ENCODE results near the gene METTL18.
"Not testable (repeated sequence)": the region's sequence is repeated elsewhere in the genome, so short reads cannot be mapped to it uniquely, and the experiment has no call there.

METTL18 gene

DNA sequence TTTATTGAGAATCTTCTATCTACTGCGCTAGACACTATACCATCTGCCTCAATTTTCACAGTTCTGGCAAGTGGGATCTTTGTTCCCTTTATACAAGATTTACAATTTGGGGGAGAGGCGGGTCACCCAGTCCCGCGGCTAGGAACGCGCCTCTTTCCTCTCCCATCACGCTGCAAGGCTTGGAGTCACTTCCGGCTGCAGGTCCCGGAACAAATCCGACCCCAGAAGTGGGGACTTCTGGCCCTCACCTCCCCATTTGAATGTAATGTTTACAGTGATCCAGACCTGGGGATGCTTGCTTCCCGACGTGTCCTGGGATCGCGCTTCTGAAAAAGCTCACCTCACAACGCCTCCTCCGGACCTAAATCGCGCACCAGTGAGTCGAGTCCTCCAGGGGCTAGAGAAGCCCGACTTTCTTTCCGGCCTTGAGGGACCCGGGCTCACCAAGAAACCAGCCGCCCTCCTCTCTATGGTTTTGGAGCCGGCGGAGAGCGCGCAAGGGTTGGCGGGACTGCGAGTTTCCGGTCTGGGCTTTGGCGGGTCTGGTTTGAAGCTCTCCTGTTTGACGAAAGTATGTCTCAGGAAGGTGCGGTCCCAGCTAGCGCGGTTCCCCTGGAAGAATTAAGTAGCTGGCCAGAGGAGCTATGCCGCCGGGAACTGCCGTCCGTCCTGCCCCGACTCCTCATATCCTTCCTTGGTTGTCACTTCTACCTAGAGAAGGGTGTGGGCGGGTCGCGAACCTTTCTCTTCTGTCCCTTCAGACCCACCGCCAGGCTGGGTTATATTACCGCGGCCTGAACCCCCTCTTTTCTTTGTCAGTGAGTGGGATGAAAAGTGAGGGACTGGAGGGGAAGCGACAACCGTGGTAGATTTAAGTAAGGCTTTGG is at the start of gene METTL18:
METTL18 (minus strand) TSS at position 378 of the 887 bp plus-strand sequence. CDS start 1,212 bp downstream, outside the sequence.
- DNase-seq, result peak; percentile 94

DNA sequence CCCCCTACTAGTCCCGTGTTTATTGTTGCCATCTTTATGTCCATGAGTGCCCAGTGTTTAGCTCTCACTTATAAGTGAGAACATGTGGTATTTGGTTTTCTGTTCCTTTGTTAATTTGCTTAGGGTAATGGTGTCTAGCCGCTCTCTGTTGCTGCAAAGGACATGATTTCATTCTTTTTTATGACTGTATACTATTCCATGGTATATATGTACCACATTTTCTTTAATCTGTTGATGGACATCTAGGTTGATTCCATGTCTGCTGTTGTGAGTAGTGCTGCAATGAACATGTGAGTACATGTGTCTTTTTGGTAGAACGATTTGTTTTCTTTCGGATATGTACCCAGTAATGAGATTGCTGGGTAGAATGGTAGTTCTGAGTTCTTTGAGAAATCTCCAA is 44.2 kb upstream of the METTL18 start:
- no peak for DNase-seq

DNA sequence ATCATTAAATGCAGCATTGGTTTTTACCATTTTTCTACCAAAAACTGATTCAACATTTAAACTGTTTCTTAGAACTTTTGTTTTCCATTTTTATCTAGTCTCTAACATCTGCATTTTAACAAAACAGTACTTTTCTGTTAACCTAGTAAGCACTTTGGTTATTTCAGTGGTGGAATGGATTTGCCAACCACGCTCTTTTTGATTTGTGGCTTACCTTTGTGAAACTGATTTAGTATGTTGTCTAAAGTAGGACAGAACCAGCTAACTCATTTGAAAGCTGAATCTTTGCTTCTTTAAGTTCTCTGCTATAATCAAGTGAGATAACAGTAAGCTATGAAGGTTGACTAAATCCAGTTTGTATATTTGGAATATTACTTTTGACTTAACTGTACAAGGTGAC is 41.5 kb upstream of the METTL18 start:
- DNase-seq, result no peak

DNA sequence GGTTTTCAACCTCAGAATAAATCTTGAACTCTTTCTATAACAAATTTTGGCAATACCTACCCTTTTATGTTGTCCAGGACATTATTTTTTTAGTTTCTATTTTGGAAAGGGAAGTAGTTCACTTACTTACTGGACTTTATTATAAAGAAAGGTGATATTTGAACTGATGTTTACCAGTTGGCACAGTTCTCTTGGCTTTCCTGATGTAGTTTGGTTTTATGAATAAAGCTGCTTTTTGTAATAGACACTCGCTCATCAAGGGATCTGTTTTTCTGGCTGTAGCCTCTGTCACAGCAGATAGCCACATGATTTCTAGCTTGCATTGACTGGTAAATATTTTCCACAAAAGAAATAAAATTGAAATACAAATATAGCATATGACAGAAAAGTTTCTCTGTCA is 40.9 kb upstream of the METTL18 start:
- DNase-seq, result no peak

DNA sequence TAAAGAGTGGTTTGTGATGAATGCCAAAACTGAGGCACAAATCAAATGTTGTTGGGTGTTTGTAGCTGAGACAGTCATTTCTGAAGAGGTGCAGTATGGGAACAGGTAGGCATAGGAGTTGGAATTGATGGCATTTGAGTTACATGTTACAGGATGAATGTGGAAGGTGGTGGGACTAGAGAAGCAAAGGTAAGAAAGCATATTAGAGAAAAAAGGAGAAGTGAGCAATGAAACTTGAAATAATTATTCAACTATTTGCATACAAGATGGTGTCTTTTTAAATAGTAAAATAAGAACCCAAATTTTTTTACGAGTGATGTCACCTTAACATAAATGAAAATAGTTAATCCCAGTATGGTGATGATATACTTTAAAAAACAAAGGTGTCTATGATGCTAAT is 40.2 kb upstream of the METTL18 start:
- no peak for DNase-seq

DNA sequence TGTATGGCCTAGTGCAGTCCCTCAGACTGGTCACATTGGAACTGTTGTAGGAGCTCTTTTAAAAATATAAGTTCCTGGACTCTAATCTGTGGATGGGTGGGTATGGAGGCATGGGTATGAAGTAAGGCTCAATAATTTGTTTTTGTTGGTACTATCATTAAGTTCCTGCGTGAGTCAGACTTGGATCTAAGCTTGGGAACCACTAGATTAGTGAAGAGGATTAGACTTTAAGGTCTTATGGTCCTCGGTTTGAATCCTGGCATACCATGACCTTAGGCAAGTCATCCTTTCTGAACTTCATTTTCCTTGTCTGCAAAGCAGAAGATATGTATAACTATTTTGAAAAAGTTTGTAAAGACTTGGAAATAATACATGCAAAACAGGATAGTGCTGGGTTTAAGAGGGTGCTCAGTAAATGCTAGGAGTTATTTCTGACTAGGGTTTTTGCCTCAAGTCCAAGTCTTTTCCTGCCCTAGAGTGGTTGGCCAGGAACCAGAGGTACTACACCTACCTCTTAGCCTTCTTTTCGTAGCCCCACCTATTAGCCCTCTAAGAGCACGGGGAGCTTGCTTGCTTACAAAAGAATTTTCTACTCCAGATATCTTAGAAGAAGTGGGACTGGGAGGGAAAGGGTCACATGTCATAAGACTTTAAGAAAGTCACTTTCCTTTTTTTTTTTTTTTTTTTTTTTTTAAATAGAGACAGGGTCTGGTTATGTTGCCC is 38.6 kb upstream of the METTL18 start:
- no peak for DNase-seq

DNA sequence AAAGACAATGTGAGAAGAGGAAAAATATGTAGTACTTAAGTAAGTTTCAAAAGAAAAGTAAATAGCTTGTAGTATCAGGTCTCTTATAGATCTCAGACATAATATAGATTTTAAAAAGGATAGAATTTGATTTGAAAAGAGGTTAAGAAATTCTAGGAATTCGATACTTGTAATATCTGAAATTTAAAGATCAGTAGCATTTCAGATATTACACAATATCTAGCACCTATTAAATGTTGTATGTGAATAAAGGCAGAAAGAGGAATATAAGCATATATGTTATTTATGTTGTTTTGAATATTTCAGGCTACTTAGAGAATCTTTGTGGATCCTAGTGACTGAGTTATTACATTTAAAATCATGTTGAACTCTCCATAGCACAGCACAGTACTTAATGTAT is 35.0 kb upstream of the METTL18 start:
- DNase-seq, result no peak

DNA sequence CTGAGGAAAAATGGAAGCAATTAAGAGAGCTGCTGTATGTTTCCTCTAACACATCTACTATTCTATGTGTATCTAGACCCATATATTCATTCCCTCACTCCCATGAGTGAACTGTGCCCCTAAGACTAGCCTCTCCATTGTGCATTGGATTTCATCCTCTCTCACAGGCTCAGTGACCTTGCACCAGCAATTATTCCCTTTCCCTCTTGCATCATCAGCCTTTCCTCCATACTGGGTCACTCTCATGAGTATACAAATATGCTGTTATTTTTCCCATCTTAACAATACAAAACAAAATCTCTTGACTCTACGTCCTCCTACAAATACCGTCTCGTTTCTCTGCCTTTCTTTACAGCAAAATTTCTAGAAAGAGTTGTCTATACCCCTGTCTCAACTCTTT is 29.4 kb upstream of the METTL18 start:
- no peak for DNase-seq

DNA sequence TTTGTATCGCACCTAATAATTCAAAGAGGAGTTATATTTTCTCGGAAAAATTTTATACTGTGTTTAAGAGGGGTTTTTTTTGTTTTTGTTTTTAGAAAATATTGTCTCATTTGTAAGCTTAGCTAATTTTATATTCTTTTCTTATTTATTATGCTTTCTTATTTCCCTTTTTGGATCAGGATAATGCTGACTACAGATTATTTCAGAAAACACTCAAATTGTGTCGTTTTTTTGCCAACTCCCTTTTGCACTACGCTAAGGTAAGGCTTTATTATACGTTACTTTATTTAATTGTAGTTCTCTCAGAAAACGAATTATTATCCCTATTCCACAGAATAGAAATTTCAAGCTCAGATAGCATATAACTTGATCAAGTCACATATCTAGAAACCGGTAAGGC is 26.8 kb upstream of the METTL18 start:
- no peak for DNase-seq

DNA sequence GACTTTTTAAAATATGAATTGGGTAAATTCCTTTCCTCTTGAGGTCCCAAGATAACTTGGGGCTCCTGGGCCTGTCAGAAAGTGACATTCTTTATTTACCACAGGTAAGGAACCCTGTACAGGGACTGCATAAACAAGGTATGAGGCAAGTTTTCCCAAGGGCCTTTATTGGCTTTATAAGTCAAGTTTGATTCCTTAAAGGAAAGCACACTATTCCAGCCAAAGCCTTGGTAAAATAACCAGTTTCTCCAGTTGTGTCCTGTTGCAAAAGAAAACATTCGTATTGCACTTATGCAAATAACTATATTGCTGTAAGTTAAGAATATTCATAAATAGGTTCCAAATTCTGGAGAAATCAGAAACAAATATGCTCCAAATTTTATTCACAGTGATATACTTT is 21.9 kb upstream of the METTL18 start:
- no peak for DNase-seq

DNA sequence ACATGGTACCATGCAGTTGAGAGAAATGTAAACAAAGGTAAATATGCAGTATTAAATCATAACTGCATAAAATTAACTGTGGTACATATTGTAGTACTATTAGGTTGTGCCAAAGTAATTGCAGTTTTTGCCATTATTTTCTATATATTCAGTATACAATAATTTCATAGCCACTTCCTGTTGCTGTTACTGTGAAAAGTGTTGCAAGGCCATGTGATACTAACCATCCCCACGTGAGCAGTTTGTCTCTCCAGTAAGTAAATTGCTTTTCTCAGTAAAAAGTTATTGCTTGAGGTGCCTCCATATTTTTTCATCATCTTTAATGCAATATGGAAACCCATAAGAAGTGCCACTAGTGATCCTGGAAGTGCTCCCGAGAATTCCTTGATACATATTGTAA is 19.6 kb upstream of the METTL18 start:
- no peak for DNase-seq

DNA sequence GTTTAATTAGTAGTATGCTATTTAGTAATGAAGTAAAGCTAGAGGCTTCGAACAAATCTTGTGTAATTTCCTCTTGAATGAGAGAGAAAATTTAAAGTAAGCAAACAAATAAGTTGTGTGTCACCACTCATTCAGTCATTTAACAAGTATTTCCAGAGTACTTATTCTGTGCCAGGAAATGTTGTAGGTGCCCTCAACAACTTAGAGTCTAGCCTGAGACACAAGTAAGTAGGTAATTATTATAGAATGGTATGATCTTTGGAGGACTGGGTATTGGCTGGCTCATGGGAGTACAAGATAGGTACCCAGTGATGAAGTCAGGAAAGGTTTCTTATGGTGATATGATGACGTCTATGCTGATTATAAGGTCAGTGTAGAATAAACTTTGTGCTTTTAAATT is 17.4 kb upstream of the METTL18 start:
- DNase-seq, result no peak

DNA sequence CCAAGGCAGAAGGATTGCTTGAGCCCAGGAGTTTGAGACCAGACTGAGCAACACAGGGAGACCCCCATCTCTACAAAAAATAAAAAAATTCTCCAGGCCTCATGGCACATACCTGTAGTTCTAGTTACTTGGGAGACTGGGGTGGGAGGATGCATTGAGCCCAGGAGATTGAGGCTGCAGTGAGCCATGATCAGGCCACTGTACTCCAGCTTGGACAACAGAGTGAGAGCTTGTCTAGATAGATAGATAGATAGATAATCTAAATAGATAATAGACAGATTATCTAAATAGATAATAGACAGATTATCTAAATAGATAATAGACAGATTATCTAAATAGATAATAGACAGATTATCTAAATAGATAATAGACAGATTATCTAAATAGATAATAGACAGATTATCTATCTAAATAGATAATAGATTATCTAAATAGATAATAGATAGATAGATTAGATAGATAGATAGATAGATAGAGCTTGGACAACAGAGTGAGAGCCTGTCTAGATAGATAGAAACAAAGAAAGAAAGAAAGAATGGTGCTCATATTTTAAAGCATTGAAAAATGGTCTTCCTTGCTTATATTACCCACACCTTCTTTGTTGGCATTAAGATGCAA is 16.8 kb upstream of the METTL18 start:
- not testable (repeated sequence) for DNase-seq

DNA sequence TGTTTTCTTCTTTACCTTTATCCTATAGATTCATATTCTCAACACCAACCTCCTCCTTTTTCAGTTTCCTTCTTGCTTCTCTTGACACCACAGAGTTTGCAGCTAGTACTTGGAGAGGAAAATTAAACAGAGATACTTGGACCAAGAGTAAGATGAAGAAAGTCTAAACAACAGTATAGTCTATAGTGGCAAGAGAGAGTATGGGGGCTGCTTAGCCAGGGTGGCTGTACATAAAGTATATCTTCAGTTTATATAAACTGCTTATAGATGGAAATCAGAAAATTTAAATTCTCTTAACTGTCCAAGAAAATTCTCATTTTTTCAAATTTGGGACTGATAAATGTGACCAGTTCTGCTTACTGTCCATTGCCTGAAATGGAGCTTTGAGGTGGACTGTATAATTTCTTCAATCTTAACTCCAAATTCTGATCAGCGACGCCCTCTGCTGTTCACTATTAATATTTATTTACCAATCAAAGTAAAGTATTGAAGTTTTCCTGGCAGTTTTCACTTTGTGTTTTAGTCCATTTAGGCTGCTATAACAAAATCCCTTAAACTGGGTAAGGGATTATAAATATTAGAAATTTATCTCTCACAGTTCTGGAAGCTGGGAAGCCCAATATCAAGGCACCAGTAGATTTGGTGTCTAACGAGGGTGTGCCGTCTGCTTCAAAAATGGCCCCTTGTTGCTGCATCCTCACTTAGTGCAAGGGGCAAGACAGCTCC is 14.8 kb upstream of the METTL18 start:
- DNase-seq, result peak; percentile 59

DNA sequence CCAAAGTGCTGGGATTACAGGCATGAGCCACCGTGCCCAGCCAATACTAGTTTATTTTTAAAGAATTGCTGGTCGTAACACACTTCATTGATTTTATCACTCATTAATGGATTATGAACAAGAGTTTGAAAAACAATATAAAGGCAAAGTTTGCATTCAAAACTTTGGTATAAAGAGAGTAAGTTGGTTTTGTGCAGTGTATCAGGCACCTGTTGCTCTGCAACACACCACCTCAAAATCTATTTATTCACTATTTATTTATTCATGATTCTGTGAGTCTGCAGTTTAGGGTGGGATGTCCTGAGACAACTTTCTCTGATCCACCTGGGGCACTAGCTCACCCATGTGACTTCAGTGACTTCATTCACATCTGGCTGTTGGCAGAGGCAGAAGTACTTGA is 10.2 kb upstream of the METTL18 start:
- DNase-seq, result no peak

DNA sequence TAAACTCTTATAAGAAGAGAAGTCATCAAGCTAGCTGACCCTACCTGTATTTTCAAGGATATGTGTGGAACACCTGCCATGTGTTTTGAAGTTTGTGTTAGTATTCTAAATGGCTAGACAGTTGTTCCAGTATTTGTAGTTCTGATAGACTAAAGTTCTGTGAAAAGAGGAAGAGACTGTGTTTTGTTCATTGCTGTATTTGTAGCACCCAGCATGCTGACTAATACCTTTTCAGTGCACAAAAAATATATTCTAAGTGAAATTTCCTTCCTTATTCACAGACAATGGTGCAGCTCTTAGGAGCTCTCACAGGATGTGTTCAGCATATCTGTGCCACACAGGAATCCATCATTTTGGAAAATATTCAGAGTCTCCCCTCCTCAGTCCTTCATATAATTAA is 8.2 kb upstream of the METTL18 start:
- DNase-seq, result no peak

DNA sequence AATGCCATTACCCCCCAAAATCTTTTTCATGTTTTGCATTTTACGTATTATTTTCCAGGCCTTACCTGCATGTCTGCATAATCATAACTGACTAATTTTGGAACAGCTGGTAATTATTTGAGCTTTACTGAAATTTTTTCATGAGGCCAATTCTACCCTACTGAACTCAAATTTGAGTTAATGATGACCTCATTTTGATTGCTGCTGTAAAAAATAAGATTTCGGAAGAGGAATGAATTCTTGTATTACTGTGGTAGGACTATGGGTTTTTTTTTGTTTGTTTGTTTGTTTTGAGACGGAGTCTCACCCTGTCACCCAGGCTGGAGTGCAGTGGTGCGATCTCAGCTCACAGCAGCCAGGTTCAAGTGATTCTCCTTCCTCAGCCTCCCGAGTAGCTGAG is 2.6 kb upstream of the METTL18 start:
- no peak for DNase-seq

DNA sequence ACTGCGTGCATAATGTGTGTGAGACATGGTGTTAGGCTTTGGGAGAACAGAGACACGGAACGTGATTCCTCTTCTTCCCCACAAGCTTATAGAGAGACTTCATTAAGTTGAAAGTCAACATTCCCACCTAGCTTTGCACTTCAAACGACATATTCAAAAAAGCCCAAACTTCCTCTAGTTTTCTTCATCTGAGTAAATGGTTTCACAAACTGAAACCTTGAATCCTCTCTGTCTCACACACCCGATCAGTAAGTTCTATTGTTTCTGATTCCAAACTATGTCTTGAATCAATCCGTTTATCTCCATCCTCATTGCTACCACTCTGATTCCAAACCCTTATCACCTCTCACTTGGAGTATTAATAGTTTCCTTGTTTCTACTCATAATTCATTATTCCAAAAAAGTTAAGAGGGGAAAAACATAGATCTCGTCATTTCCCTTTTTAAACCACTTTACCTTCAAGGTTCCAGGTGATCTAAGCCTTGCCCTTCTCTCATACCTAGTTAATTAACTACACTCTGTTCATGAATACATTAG is 1.6 kb upstream of the METTL18 start:
- no peak for DNase-seq

DNA sequence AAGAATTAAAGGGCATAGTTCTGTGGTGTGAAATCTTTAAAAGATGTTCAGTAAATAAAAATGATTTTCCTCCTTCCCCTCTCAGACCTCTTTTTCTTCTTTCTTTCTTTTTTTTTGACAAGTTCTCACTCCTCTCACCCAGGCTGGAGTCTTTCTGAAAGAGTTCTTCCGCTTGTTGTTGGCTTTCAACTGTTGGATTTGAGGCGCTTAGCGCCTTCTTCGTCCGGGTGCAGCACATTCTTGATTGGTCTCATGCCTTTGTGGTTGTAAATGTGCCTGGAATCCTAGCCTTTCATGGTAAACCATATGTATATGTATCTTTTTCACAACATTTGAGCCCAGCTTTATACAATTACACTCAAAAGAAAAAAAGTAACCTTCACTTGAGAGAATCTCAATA is 980 bp upstream of the METTL18 start:
- peak; percentile 14 for DNase-seq

DNA sequence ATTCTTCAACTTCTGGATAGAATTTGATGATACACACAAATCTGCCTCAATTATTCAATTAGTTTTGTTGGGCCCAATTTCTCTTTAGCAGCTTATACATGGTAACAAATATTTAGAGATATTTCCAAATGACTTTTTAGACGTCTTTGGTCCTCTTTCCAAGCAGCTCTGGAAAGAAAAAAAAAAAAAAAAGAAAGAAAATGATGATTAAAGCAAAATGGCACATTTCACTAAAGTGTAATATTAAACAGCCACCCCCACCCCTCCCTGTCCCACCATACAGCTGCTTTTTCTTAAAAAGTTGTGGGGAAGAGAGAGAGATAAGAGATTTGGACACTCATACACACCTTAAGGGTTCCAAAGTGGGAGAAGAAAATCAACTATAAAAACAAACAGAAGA is 977 bp downstream of the METTL18 start:
- DNase-seq, result no peak

DNA sequence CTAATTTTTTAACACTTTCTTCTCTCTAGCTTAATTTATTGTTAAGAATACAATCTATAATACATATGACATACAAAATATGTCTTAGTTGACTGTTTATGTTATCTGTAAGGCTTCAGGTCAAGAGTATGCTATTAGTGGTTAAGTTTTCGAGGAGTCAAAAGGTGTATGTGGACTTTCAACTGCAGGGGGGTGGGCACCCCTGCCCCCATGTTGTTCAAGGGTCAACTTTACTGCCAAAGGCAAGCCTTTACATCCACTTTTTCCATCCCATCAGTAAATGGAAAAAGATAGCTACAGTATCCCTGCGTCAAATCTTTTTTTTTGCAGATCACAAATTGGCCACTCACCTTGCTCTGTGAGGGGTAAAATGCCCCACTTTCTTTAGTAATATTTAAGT is 6.3 kb downstream of the METTL18 start:
- DNase-seq, result no peak

DNA sequence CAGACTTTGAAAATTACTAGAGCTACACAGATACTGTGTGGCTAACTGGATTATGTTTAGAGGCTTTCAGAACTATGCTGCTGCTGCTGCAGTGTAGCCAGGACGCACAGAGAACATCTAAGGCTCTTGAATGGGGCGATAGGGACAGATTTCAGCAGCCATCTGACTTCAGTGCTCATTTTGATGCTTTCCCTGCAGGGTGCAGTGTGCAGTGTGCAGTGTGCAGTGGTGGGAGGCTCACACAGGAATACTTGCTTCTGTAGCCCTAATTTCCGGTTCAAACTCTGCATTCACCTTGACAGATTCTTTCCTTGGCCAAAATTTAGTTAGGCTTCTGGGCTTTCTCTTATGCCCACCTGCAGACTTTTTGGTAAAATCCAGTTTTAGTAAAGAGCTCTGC is 7.7 kb downstream of the METTL18 start:
- no peak for DNase-seq

DNA sequence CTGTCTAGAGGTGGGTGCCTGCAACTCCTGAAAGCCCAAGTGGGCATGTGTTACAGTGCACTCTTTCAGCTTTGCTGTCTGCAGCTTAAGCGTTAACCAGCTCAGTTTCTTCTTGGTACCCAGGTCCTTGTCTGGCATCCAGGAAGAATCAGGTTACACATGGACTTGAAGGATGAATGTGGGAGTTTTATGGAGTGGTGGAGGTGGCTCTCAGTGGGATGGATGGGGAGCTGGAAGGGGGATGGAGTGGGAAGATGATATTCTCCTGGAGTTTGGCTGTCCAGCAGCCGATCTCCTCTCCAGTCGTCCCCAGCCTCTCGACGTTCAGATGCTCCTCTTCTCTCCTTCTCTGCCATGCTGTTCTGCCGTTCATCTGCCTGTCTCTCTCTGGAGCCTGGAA is 9.4 kb downstream of the METTL18 start:
- DNase-seq, result no peak

Measured in CD4-positive, alpha-beta T cell treated with Interleukin-21 for 1 hour (primary cell).